PFSK-1 (cell line): ENCODE data around the gene PRPF19.

Experiments
- FOXP2 ChIP-seq: optimal IDR thresholded peaks from 2 replicates; pipeline ENCODE3; 2011; ENCODE audit warnings: borderline replicate concordance, control low read depth, inconsistent platforms; ENCODE audit not compliant: insufficient read depth; ENCODE audit errors: extremely low read length, extremely low read depth
- POLR2AphosphoS5 ChIP-seq: IDR thresholded peaks from 2 replicates; pipeline ENCODE4 v1.6.1; 2012; ENCODE audit warnings: low read depth, mild to moderate bottlenecking, control low read depth, low read length, moderate library complexity
- REST ChIP-seq, 2 experiments: IDR thresholded peaks; 2 replicates each; pipeline versions ENCODE4 v1.6.1 to v1.8.0; 2011 to 2012; ENCODE audit warnings: low read depth in 2 of 2, low read length in 2 of 2, control low read depth in 1 of 2, inconsistent platforms in 1 of 2, mild to moderate bottlenecking in 1 of 2, moderate library complexity in 1 of 2; ENCODE audit not compliant: insufficient read depth in 1 of 2
- SIN3A ChIP-seq: IDR thresholded peaks from 2 replicates; pipeline ENCODE4 v1.6.1; 2012; ENCODE audit warnings: mild to moderate bottlenecking, low read length, moderate library complexity, borderline replicate concordance; ENCODE audit not compliant: insufficient read depth
- TAF1 ChIP-seq: IDR thresholded peaks from 2 replicates; pipeline ENCODE4 v1.6.1; 2012; ENCODE audit warnings: low read length, control low read depth, borderline replicate concordance; ENCODE audit not compliant: insufficient read depth

Gene PRPF19

GRCh38 chr11:60952742-60953170, 46.4 kb upstream of the PRPF19 start:
- TF ChIP-seq FOXP2 (no peak), REST (IDR thresholded peaks at IDR 0.05; ENCODE audit: insufficient read depth in 1 of 2, low read depth in 2 of 2, low read length in 2 of 2) (no peak), TAF1 (no peak), SIN3A (no peak), POLR2AphosphoS5 (no peak)

GRCh38 chr11:60951904-60952741, 45.7 kb upstream of the PRPF19 start, which contains the start of gene SLC15A3:
TSS of gene SLC15A3 (minus strand) at chr11:60952176. CDS start at chr11:60951551, 625 bp downstream.
- TF ChIP-seq TAF1, result no peak
- no peak for TF ChIP-seq POLR2AphosphoS5
- TF ChIP-seq REST (IDR thresholded peaks at IDR 0.05; ENCODE audit: insufficient read depth in 1 of 2, low read depth in 2 of 2, low read length in 2 of 2), result no peak
- TF ChIP-seq FOXP2, result no peak
- no peak for TF ChIP-seq SIN3A

GRCh38 chr11:60951606-60951903, 45.2 kb upstream of the PRPF19 start:
- no peak for TF ChIP-seq REST (IDR thresholded peaks at IDR 0.05; ENCODE audit: insufficient read depth in 1 of 2, low read depth in 2 of 2, low read length in 2 of 2)
- TF ChIP-seq POLR2AphosphoS5, result no peak
- no peak for TF ChIP-seq FOXP2
- no peak for TF ChIP-seq TAF1
- no peak for TF ChIP-seq SIN3A

- no peak for TF ChIP-seq TAF1
- no peak for TF ChIP-seq FOXP2
- no peak for TF ChIP-seq POLR2AphosphoS5
- TF ChIP-seq SIN3A, result no peak
- no peak for TF ChIP-seq REST (IDR thresholded peaks at IDR 0.05; ENCODE audit: insufficient read depth in 1 of 2, low read depth in 2 of 2, low read length in 2 of 2)
Observed at GRCh38 chr11:60950933-60951605, 44.7 kb upstream of the PRPF19 start.
